PFSK-1 (cell line): ENCODE results near the gene TSPAN3.

ENCODE experiments used
- POLR2AphosphoS5 ChIP-seq: IDR thresholded peaks from 2 replicates; pipeline ENCODE4 v1.6.1; 2012; ENCODE audit warnings: low read depth, mild to moderate bottlenecking, control low read depth, low read length, moderate library complexity
- REST ChIP-seq, 2 experiments: IDR thresholded peaks; 2 replicates each; pipeline versions ENCODE4 v1.6.1 to v1.8.0; 2011 to 2012; ENCODE audit warnings: low read depth in 2 of 2, low read length in 2 of 2, control low read depth in 1 of 2, inconsistent platforms in 1 of 2, mild to moderate bottlenecking in 1 of 2, moderate library complexity in 1 of 2; ENCODE audit not compliant: insufficient read depth in 1 of 2

- TF ChIP-seq POLR2AphosphoS5 (no peak), REST (IDR thresholded peaks at IDR 0.05; ENCODE audit: insufficient read depth in 1 of 2, low read depth in 2 of 2, low read length in 2 of 2) (no peak)
Observed at GRCh38 chr15:77023576-77024272, 47.2 kb downstream of the TSPAN3 start.
